ENCODE measurements around the gene STAT1.

STAT1 gene

GRCh38 chr2:190932514-190932913 lies 81.5 kb downstream of the STAT1 start:
- DNase-seq (ENCODE audit: low read depth): no peak
- TF ChIP-seq, protein P1, sequence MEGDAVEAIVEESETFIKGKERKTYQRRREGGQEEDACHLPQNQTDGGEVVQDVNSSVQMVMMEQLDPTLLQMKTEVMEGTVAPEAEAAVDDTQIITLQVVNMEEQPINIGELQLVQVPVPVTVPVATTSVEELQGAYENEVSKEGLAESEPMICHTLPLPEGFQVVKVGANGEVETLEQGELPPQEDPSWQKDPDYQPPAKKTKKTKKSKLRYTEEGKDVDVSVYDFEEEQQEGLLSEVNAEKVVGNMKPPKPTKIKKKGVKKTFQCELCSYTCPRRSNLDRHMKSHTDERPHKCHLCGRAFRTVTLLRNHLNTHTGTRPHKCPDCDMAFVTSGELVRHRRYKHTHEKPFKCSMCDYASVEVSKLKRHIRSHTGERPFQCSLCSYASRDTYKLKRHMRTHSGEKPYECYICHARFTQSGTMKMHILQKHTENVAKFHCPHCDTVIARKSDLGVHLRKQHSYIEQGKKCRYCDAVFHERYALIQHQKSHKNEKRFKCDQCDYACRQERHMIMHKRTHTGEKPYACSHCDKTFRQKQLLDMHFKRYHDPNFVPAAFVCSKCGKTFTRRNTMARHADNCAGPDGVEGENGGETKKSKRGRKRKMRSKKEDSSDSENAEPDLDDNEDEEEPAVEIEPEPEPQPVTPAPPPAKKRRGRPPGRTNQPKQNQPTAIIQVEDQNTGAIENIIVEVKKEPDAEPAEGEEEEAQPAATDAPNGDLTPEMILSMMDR (IDR thresholded peaks at IDR 0.05; ENCODE audit: control insufficient read depth, insufficient read depth, low read depth, low read length, missing control alignments): no peak

GRCh38 chr2:190930411-190930810 lies 83.6 kb downstream of the STAT1 start:
- no peak for DNase-seq (ENCODE audit: low read depth)
- TF ChIP-seq, protein P1 (IDR thresholded peaks at IDR 0.05; ENCODE audit: control insufficient read depth, insufficient read depth, low read depth, low read length, missing control alignments): no peak
- H3K4me3 ChIP-seq (ENCODE audit: control insufficient read depth, low read depth, low read length): no peak overlapping the region

More at GRCh38 chr2:190932514-190932913, 81.5 kb downstream of the STAT1 start:
- H3K4me3 ChIP-seq (ENCODE audit: control insufficient read depth, low read depth, low read length): no peak overlapping the region

GRCh38 chr2:190929919-190930318 lies 84.1 kb downstream of the STAT1 start:
- no peak for DNase-seq (ENCODE audit: low read depth)
- TF ChIP-seq, protein P1 (IDR thresholded peaks at IDR 0.05; ENCODE audit: control insufficient read depth, insufficient read depth, low read depth, low read length, missing control alignments): no peak

GRCh38 chr2:190927301-190927700 lies 86.7 kb downstream of the STAT1 start:
- H3K4me3 ChIP-seq (ENCODE audit: control insufficient read depth, low read depth, low read length): no peak overlapping the region
- TF ChIP-seq, protein P1 (IDR thresholded peaks at IDR 0.05; ENCODE audit: control insufficient read depth, insufficient read depth, low read depth, low read length, missing control alignments): no peak
- no peak for DNase-seq (ENCODE audit: low read depth)

More at GRCh38 chr2:190929919-190930318, 84.1 kb downstream of the STAT1 start:
- H3K4me3 ChIP-seq (ENCODE audit: control insufficient read depth, low read depth, low read length): no peak overlapping the region

DNA sequence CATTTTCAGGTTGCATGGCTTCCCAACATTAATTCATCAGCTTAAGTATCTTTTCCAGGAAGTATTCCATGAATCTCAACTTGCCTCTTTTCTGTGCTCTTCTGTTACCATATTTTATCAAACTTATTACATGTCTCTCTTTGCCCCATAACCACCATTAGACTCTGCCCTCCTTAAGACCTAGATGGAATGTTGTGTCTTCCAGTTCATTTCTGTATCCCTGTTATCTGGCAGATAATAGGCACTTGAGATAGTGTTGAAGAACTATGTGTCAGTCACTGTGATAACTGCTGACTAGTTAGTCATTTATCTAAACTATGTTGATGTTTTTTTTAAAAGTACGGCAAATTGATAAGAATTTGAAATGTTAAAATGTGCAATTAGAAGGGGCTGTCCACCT lies 91.6 kb downstream of the STAT1 start:
- DNase-seq (ENCODE audit: low read depth): no peak
- H3K4me3 ChIP-seq (ENCODE audit: control insufficient read depth, low read depth, low read length): no peak overlapping the region
- TF ChIP-seq, protein P1 (IDR thresholded peaks at IDR 0.05; ENCODE audit: control insufficient read depth, insufficient read depth, low read depth, low read length, missing control alignments): no peak

DNA sequence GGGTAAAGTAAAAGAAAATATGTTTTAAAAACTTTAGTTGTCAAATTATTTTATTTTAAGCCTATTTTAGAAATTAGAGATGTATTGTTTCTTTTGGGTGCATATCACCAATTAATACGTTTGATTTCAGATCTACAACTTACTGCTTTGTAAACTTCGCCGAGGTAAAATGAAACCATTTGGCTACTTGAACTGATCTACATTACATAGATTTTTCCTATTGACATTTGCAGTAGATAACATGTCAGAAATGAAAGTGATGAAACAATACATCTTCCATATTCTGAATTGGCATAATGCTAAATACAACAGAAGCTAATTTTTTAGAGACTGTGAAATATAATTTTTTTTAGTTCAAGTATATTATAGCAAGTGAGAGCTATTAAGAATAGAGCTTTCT lies 93.9 kb downstream of the STAT1 start:
- no peak for DNase-seq (ENCODE audit: low read depth)
- H3K4me3 ChIP-seq (ENCODE audit: control insufficient read depth, low read depth, low read length): no peak overlapping the region
- TF ChIP-seq, protein P1 (IDR thresholded peaks at IDR 0.05; ENCODE audit: control insufficient read depth, insufficient read depth, low read depth, low read length, missing control alignments): no peak
